ENCODE results near the gene CYP1A1.
A peak's percentile ranks its signal among the peaks of the same experiment; 100 is the strongest.
"Not testable (repeated sequence)": the region's sequence is repeated elsewhere in the genome, so short reads cannot be mapped to it uniquely, and the experiment has no call there.

CYP1A1 gene

DNA sequence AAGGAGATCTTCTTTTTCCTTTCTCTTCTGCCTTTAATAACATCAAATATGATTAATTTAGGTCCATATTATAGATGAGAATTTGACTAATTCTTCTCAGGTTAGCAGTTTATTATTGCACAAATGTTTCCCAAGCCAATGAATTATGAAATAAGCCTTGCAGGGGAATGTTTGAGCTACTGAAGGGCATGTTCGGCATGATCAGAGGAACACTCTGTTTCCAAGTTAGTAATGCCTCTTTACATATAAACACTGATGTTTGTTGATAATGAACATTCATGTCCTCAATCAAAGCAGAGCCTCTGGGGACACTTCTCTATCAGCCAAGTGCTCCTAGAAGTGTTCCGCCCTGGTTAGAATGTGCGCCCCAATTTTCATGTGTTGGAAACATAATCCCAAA lies 10.0 kb upstream of the CYP1A1 start:
- H3K4me3 ChIP-seq (replicated peaks in 1 of 2; ENCODE audit: low read depth in 2 of 2, low read length in 2 of 2), result no peak overlapping the region
- TF ChIP-seq, protein P1, sequence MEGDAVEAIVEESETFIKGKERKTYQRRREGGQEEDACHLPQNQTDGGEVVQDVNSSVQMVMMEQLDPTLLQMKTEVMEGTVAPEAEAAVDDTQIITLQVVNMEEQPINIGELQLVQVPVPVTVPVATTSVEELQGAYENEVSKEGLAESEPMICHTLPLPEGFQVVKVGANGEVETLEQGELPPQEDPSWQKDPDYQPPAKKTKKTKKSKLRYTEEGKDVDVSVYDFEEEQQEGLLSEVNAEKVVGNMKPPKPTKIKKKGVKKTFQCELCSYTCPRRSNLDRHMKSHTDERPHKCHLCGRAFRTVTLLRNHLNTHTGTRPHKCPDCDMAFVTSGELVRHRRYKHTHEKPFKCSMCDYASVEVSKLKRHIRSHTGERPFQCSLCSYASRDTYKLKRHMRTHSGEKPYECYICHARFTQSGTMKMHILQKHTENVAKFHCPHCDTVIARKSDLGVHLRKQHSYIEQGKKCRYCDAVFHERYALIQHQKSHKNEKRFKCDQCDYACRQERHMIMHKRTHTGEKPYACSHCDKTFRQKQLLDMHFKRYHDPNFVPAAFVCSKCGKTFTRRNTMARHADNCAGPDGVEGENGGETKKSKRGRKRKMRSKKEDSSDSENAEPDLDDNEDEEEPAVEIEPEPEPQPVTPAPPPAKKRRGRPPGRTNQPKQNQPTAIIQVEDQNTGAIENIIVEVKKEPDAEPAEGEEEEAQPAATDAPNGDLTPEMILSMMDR (IDR thresholded peaks at IDR 0.05; ENCODE audit: low read depth, low read length), result no peak
- DNase-seq (ENCODE audit: low read depth in 2 of 2), result no peak

DNA sequence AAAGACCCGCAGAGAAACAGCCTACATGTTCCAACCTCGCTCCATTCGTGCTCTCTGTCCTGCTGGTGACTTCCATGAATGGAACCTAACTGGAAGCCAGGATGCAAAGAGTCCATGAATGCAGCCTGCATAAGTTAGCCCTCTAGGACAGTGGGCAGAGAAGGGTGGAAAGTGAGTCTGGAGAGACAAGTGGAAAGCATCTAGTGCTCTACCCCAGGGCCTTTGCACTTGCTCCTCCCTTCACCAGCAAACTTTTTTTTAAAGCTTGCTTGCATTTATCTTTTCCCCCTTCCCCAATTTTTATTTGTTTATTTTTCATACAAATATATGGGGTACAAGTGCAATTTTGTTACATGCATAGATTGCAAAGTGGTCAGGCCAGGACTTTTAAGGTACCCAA lies 7.9 kb upstream of the CYP1A1 start:
- no peak overlapping the region for H3K4me3 ChIP-seq (replicated peaks in 1 of 2; ENCODE audit: low read depth in 2 of 2, low read length in 2 of 2)
- TF ChIP-seq, protein P1 (IDR thresholded peaks at IDR 0.05; ENCODE audit: low read depth, low read length), result no peak
- no peak for DNase-seq (ENCODE audit: low read depth in 2 of 2)

DNA sequence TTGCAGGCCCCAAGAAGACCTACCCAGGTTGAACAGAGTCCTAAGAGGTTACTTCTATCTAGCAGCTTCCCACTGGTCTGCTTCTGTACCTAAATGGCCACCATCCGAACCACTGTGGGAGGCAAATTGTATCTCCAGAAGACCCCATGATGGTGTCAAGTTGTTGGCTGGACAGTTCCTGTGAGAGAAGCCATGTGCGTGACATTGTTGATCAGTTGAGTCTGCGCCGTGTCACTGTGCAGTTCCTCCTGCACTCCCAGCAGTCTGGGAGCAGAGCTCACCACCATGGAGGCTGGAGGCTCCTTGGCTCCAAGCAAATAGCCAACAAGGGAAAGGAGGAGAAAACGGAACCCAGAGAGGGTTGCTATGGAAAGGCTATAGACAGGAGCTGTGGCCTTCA lies 7.5 kb upstream of the CYP1A1 start:
- no peak for DNase-seq (ENCODE audit: low read depth in 2 of 2)
- TF ChIP-seq, protein P1 (IDR thresholded peaks at IDR 0.05; ENCODE audit: low read depth, low read length), result no peak
- H3K4me3 ChIP-seq (replicated peaks in 1 of 2; ENCODE audit: low read depth in 2 of 2, low read length in 2 of 2), result no peak overlapping the region

DNA sequence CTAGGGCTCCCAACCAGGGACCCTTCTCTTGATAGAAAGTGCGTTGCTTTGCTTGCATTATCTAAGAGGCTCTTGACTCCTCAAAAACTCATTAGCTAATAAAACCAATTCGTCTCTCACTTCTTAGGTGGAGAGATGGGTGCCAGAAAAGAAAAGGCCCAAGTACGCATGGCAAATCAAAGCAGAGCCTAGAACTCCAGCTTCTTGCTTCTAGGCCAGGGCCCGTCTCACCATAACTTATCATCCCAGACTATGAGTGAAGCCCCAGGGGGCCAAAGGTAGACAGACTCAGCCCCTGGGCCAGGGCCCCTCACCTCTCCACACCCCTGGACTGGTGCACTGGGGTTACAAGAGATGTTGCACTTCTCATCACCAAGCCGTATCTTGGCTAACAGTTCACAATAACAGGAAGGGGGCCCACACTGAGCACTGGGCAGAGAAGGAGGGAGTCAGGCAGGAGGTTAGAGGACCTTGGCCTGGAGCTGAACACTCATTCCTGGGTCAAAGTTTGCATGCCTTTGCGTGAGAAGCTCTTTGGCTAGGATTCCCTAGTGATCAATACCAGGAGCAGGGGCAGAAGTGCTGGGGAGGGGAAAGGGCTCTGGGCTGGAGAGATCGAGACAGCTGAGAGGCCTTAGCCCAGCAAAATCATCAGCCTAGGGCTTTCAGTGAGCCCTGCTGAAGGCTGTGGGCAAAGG lies 5.4 kb upstream of the CYP1A1 start:
- TF ChIP-seq, protein P1 (IDR thresholded peaks at IDR 0.05; ENCODE audit: low read depth, low read length), result no peak
- no peak for DNase-seq (ENCODE audit: low read depth in 2 of 2)
- H3K4me3 ChIP-seq (replicated peaks in 1 of 2; ENCODE audit: low read depth in 2 of 2, low read length in 2 of 2), result no peak overlapping the region

DNA sequence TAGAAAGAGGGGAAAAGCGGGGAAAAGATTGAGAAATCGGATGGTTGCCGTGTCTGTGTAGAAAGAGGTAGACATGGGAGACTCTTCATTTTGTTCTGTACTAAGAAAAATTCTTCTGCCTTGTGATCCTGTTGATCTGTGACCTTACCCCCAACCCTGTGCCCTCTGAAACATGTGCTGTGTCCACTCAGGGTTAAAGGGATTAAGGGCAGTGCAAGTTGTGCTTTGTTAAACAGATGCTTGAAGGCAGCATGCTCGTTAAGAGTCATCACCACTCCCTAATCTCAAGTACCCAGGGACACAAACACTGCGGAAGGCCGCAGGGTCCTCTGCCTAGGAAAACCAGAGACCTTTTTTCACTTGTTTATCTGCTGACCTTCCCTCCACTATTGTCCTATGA lies 4.0 kb upstream of the CYP1A1 start:
- H3K4me3 ChIP-seq (replicated peaks in 1 of 2; ENCODE audit: low read depth in 2 of 2, low read length in 2 of 2); DNase-seq (ENCODE audit: low read depth in 2 of 2): not testable (repeated sequence)

DNA sequence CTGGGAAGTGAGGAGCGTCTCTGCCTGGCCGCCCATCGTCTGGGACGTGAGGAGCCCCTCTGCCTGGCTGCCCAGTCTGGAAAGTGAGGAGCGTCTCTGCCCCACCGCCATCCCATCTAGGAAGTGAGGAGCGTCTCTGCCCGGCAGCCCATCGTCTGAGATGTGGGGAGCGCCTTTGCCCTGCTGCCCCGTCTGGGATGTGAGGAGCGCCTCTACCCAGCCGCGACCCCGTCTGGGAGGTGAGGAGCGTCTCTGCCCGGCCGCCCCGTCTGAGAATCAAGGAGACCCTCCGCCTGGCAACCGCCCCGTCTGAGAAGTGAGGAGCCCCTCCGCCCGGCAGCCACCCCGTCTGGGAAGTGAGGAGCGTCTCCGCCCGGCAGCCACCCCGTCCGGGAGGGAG lies 3.4 kb upstream of the CYP1A1 start:
- DNase-seq (ENCODE audit: low read depth in 2 of 2); H3K4me3 ChIP-seq (replicated peaks in 1 of 2; ENCODE audit: low read depth in 2 of 2, low read length in 2 of 2): not testable (repeated sequence)

DNA sequence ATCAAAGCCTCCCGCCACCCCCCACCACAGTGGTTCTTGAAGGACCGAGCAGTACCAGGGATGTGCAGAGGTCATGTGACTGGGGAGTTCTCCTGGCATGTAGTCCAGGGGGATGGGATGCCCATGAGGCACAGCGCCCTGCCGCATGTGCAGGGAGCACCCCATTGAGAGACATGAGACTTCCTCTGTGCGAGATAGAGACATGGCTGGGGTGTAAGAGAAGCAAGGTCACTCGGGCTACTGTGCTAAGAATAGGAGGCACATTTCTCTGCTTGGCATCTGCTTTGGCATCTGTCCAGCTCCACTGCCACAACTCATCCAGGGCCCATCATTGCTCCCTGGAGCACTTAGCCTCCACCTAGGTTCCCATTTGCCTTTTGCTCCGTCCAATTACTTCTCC lies 2.4 kb upstream of the CYP1A1 start:
- H3K4me3 ChIP-seq (replicated peaks in 1 of 2; ENCODE audit: low read depth in 2 of 2, low read length in 2 of 2), result no peak overlapping the region
- no peak for DNase-seq (ENCODE audit: low read depth in 2 of 2)
- TF ChIP-seq, protein P1 (IDR thresholded peaks at IDR 0.05; ENCODE audit: low read depth, low read length), result no peak

DNA sequence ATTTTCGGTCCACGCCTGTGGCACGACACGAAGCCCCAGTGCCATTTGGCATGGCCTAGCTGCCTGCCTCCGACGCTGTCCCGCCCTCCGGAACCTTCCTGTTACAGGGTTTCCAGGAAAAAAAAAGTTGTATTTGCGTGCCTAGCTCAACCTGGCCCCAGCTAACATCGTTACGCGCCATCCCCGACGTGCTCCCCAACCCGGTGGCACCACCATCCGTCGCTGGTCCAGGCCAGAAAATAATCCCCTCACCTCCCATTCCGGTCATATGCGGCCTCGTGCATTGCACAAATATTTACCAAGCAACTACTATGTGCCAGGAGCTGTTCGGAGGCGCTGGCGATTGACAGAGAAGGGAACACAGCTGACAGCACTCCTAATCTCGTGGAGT lies 1.4 kb upstream of the CYP1A1 start:
- DNase-seq (ENCODE audit: low read depth in 2 of 2), result no peak
- H3K4me3 ChIP-seq (replicated peaks in 1 of 2; ENCODE audit: low read depth in 2 of 2, low read length in 2 of 2), result peak overlapping the region; percentile 28 to 51
- TF ChIP-seq, protein P1 (IDR thresholded peaks at IDR 0.05; ENCODE audit: low read depth, low read length), result no peak

All from cardiac fibroblast (primary cell).